ENCODE measurements around the gene SNX10.
"Not testable (repeated sequence)": the region's sequence is repeated elsewhere in the genome, so short reads cannot be mapped to it uniquely, and the experiment has no call there.

SNX10 gene

GRCh38 chr7:26291699-26292538 is at the start of gene SNX10:
SNX10 (plus strand) TSS chr7:26291862; CDS start chr7:26346443, 54,581 bp downstream.
- peak; percentile 83 for DNase-seq

GRCh38 chr7:26245150-26245549 is 46.5 kb upstream of the SNX10 start:
- DNase-seq, result no peak

GRCh38 chr7:26250239-26250638 is 41.4 kb upstream of the SNX10 start:
- no peak for DNase-seq

- DNase-seq, result not testable (repeated sequence)
These were observed 29.8 kb upstream of the SNX10 start for GRCh38 chr7:26261866-26262265.

GRCh38 chr7:26265065-26265464 is 26.6 kb upstream of the SNX10 start:
- no peak for DNase-seq

GRCh38 chr7:26265499-26266075 is 26.1 kb upstream of the SNX10 start:
- no peak for DNase-seq

- DNase-seq, result no peak
These were observed 24.0 kb upstream of the SNX10 start for GRCh38 chr7:26267601-26268166.

- no peak for DNase-seq
These were observed 16.4 kb upstream of the SNX10 start for GRCh38 chr7:26275213-26275612.

GRCh38 chr7:26278770-26279169 is 12.9 kb upstream of the SNX10 start:
- peak; percentile 79 for DNase-seq

- peak; percentile 42 for DNase-seq
These were observed 12.3 kb upstream of the SNX10 start for GRCh38 chr7:26279405-26279804.

GRCh38 chr7:26280097-26280496 is 11.6 kb upstream of the SNX10 start:
- no peak for DNase-seq

- no peak for DNase-seq
These were observed 10.9 kb upstream of the SNX10 start for GRCh38 chr7:26280723-26281122.

- DNase-seq, result no peak
These were observed 7.2 kb upstream of the SNX10 start for GRCh38 chr7:26284477-26284876.

- DNase-seq, result peak; percentile 58
These were observed 6.5 kb upstream of the SNX10 start for GRCh38 chr7:26284995-26285632.

GRCh38 chr7:26286157-26286556 is 5.5 kb upstream of the SNX10 start:
- no peak for DNase-seq

- not testable (repeated sequence) for DNase-seq
These were observed 3.5 kb upstream of the SNX10 start for GRCh38 chr7:26288126-26288525.

GRCh38 chr7:26291251-26291650 is 411 bp upstream of the SNX10 start:
- DNase-seq, result no peak

- DNase-seq, result no peak
These were observed 1.3 kb downstream of the SNX10 start for GRCh38 chr7:26292768-26293560.

GRCh38 chr7:26293569-26294308 is 2.1 kb downstream of the SNX10 start:
- peak; percentile 64 for DNase-seq

GRCh38 chr7:26295015-26295414 is 3.4 kb downstream of the SNX10 start:
- no peak for DNase-seq

- DNase-seq, result no peak
These were observed 3.9 kb downstream of the SNX10 start for GRCh38 chr7:26295586-26295985.

GRCh38 chr7:26298472-26299058 is 6.9 kb downstream of the SNX10 start:
- no peak for DNase-seq
